Measurements from ENCODE around the gene DCLK2.

Gene DCLK2

DNA sequence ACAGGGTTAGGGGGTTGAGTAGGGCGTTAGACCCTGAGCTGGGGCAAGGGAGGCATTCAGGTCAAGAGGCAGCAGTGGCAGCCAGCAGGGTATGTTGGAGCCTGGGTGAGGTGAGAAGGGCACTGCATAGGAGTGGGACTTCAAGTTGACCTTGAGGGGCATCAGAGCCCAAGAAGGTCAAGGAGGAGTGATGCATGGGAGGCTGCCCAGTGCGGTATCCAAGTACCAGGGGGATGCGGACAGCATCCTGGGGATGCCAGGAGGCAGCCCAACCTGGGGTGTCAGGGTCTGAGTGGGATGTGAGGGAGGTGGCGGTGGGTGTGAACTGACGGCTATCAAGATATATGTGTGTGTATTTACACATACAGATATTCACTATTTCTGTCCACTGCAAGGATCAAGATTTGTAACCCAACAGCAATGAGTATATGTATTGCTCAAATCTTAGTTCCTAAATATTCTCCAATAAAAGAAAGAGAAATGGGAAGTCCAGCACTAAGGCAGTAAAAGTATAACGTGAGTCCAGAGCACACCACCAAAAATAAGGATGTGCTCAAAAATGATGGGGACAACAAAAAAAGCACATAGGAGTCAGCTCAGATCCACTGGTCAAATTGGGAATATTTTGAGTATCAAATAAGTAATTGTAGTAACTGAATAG is 9.8 kb upstream of the DCLK2 start:
- no peak for DNase-seq (ENCODE audit: low read depth)
- no peak for TF ChIP-seq CTCF (IDR thresholded peaks at IDR 0.05; ENCODE audit: low read depth, low read length, missing control alignments)
- no peak overlapping the region for H3K4me3 ChIP-seq (ENCODE audit: low read depth, low read length)

GRCh38 chr4:150069353-150069752 is 8.9 kb upstream of the DCLK2 start:
- DNase-seq (ENCODE audit: low read depth) = no peak
- no peak overlapping the region for H3K4me3 ChIP-seq (ENCODE audit: low read depth, low read length)
- TF ChIP-seq CTCF (IDR thresholded peaks at IDR 0.05; ENCODE audit: low read depth, low read length, missing control alignments) = no peak

DNA sequence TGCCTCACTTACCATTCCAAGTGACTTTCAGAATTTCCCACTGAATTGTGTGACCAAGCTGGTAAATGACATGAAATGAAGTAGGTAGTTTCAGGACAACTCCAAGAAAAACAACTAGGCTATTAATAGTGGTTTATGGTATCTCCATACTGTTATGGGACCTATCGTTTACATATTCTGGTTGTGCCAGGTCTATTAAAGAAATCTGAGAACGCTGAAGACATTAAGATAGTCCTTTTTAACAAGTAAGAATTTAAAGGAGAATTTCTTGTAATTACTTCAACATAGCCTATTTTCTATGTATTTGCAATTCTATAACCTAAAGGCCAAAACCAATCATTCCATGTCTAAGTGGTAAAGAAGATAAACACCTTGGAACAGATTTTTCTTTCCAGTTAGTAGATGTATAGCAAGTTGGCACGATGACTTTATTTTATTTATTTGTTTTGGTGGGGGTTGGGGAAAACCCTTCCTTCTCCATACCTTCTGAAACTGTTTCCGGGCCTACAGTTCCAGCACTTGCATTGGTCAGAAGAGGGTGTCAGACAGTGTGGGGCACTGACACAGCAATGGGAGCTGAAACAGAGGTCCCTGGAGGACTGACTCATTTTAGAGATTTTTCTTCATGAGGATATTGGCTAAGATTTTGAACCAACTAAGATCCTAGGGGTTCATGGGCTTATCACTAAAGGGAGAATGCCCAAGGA is 7.6 kb upstream of the DCLK2 start:
- H3K4me3 ChIP-seq (ENCODE audit: low read depth, low read length) = no peak overlapping the region
- DNase-seq (ENCODE audit: low read depth) = no peak
- TF ChIP-seq CTCF (IDR thresholded peaks at IDR 0.05; ENCODE audit: low read depth, low read length, missing control alignments) = no peak

DNA sequence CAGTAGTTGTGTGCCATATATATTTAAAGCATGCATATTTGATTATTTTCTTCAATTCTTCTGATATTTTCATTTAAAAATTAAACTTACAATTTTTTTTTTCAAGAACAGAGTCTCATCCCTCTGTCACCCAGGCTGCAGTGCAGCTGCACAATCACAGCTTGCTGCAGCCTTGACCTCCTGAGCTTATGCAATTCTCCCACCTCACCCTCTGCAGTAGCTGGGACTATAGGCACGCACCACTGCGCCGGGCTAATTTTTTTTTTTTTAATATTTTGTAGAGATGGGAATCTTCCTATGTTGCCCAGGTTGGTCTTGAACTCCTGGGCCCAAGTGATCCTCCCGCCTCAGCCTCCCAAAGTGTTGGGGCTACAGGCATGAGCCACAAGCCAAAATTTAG is 5.8 kb upstream of the DCLK2 start:
- TF ChIP-seq CTCF (IDR thresholded peaks at IDR 0.05; ENCODE audit: low read depth, low read length, missing control alignments) = no peak
- DNase-seq (ENCODE audit: low read depth) = no peak
- no peak overlapping the region for H3K4me3 ChIP-seq (ENCODE audit: low read depth, low read length)

DNA sequence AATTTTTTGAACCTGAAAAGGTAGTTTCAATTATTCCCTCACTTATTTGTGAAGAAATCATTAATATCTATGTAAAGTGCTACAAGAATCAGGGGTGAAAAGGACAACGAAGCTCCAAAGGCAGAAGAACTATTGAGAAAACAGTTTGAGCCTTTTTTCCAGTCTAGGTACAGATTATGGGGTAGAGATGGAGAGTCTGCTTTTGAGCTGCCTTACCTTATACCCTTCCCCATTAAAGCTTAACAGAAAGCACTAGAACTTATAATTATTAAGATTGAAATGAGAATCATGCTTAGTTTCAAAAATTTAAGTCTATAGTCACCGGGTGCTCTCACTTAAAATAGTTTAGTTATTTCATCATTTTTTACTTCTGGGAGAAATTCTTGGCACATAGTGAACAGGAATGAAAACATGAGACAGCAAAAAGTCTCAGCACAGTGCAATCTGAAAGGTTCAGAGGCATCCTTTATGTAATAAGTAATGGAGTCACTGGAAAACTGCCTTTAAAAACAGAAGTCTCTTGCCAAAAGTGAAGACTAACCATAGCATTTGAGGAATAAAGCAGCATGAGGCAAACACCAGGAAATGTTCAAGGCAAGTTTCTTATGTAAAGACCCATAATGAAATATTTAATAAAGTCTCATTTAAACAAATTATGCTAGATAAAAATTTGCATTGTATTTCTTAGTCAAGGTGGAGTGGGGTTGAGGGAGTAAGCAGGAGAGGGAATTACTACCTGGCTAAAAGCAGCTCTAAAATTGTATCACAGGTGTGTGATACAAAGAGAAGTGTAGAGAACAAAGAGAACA is 5.1 kb upstream of the DCLK2 start:
- no peak for TF ChIP-seq CTCF (IDR thresholded peaks at IDR 0.05; ENCODE audit: low read depth, low read length, missing control alignments)

GRCh38 chr4:150074064-150074463 is 4.2 kb upstream of the DCLK2 start:
- DNase-seq (ENCODE audit: low read depth) = no peak
- no peak for TF ChIP-seq CTCF (IDR thresholded peaks at IDR 0.05; ENCODE audit: low read depth, low read length, missing control alignments)
- no peak overlapping the region for H3K4me3 ChIP-seq (ENCODE audit: low read depth, low read length)

More for the DNA sequence above, 5.1 kb upstream of the DCLK2 start:
- H3K4me3 ChIP-seq (ENCODE audit: low read depth, low read length) = no peak overlapping the region
- no peak for DNase-seq (ENCODE audit: low read depth)
